Measurements from ENCODE around the gene OASL.

Gene OASL

DNA sequence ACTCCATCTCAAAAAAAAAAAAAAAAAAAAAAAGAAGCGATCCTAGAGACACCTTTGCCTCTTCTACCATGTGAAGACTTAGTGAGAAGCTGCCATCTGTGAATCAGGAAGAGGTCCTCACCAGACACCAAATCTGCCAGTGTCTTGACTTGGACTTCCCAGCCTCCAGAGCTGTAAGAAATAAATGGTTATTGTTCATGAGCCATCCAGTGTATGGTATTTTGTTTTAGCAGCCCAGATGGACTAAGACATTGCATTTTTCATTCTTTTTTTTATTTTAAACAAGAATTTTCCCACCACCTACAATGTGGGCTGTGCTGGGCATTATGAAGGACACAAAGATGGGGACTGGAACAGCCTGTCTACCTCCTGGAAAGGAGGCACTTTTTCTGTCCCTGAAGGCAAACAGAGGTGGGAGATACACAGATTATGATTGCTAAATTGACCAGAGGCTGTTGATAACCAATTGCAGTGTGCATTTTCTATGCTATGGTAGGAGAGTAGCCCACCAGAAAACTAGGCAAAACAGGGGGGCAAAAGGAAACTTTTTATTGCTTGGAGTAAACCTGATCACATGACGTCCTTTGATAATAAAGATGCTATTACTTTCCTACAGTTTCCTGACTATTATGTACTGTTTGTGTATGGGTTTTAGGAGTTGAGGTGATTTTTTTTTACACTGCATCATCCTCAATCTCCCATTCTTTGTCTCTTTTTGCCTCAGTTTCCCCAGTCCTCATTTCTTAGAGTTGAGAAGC is 20.0 kb downstream of the OASL start:
- no peak for FAIRE-seq
- no peak for DNase-seq (ENCODE audit: insufficient read length, low spot score)

DNA sequence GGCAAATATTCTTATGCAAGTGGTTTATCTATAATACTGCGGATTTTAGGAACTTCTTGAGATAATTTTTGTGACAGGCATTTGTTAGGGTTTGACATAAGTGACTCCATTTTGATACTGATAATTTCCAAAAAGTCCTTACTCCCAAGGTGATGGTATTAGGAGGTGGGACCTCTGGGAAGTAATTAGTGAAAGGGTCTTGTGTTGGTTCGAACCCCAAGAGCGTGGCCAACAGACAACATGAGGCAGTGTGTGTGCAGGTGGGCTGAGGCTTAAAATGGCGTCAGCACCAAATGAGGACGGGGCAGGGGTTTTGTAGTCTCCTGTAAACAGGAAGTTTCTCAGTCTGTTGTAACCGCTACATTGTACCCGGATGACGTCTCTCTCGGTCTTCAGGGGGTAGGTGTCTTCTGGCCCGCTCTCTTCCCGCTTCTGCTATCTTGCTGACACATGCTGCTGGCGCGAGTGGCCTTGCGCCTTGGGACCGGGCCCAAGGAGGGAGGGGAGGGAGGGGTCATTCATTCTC is 21.0 kb downstream of the OASL start:
- no peak for DNase-seq (ENCODE audit: insufficient read length, low spot score)
- no peak for FAIRE-seq

DNA sequence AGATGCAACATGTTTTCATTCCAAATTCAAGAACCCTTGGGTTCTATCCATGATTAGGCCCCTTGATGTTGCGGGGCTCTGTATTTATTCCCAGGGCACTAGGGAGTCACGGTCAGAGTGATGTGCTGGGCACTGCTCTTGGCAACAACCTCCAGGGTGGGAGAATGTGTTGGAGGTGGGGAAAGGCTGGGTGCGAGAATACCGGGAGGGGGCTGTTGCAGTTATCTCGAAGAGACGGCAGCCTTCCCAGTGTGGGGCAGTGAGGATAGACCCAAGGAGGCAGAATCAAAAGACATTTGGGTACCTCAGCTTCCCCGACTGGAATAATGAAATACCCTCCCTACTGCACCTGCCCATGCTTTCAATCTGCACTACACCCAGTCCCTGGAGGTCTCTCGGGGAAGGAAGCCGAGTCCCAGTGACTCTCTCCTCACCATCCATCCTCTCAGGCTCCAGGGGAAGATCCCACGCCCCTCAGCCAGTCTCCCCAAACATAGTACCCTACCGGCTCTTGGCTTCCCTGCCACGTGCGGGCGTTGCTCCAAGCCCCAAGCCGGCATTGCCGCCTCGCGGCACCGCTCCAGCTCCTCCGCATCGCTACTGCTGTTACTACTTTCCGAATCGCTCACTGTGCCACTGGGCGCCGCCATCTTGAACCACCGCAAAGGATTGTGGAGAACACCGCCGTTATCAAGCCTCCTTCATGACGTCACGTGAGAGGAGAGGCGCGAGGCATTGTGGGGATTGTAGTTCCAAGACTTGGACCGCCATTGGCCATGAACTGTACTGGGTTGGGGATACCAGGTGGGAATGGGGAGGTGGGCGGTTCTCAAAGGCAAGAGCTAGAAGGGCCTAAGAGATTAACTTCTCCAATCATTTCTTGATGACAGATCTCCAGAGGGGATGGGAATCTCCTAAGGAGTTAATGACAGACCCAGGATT is 22.9 kb downstream of the OASL start, which contains the start of gene C12orf43:
Gene C12orf43 (minus strand): TSS at position 663 of the 942 bp plus-strand sequence. CDS start 13 bp downstream, at position 650.
- peak; percentile 78 for DNase-seq (ENCODE audit: insufficient read length, low spot score)
- peak; percentile 98 for FAIRE-seq

DNA sequence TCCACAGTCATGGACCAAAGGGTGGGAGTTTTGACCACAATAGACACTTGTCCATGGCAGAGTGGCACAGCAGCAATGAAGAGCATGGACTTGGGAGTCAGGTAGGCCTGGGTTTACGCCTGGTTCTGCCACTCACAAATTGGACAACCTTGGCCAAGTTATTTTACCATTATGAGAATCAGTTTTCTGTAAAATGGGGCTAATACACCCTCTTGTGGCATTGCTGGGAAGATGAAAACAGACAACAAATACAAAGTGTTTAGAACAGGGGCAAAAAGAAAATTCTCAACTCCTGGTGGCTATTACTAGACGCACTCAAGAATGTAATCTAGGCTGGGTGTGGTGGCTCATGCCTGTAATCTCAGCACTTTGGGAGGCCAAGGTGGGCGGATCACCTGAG is 25.3 kb downstream of the OASL start:
- DNase-seq (ENCODE audit: insufficient read length, low spot score) (no peak), FAIRE-seq (no peak)

DNA sequence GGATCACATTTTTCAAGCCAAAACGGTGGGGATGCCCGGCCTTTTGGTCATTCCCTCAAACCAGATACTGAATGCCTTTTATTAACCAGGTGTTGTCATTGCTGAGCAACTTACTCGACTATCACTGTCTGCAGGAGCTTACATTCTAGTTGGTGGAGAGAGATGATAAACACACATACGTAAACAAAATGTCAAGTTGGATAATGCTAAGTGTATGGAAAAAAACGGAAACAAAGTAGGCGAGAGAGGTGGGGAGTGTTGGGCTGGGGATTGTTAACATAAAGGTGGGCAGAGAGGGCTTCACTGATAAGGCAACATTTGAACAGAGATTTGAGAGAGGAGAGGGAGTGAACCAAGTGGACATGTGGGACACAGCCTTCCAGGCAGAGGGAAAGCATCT is 27.2 kb downstream of the OASL start:
- no peak for FAIRE-seq
- DNase-seq (ENCODE audit: insufficient read length, low spot score) = no peak

DNA sequence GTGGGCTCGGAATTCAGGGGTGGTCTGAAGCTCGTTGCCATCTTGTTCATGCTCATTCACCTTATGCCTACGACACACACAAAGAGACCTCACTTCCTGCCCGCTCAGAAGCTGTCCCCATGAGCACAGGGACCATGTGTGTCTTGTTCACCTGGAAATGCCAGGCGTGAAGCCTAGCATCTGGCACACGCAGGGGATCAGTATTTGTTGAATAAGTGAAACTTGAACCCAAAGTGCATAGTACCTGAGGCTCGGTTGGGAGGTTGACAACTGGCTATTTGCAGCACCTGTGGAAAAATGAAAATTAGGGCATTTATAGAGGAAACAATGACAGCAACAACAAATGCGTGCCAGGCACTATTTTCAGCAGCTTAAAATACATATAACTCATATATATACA is 28.2 kb downstream of the OASL start:
- FAIRE-seq (no peak), DNase-seq (ENCODE audit: insufficient read length, low spot score) (no peak)

DNA sequence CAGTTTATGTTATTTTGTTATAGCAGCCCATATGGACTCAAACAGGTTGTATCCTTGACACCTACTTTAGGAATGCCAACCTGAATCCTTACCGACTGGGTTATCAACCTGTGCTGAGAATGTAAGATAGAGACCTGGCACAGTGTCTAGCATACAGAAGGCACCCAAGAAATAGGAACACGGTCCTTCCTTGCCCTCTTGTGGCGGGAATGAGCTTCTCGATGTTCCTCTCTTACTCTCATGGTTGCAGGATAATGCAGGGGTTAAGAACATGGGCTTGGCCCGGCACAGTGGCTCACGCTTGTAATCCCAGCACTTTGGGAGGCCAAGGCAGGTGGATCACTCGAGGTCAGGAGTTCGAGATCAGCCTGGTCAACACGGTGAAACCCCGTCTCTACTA is 29.3 kb downstream of the OASL start:
- DNase-seq (ENCODE audit: insufficient read length, low spot score) (no peak), FAIRE-seq (no peak)

DNA sequence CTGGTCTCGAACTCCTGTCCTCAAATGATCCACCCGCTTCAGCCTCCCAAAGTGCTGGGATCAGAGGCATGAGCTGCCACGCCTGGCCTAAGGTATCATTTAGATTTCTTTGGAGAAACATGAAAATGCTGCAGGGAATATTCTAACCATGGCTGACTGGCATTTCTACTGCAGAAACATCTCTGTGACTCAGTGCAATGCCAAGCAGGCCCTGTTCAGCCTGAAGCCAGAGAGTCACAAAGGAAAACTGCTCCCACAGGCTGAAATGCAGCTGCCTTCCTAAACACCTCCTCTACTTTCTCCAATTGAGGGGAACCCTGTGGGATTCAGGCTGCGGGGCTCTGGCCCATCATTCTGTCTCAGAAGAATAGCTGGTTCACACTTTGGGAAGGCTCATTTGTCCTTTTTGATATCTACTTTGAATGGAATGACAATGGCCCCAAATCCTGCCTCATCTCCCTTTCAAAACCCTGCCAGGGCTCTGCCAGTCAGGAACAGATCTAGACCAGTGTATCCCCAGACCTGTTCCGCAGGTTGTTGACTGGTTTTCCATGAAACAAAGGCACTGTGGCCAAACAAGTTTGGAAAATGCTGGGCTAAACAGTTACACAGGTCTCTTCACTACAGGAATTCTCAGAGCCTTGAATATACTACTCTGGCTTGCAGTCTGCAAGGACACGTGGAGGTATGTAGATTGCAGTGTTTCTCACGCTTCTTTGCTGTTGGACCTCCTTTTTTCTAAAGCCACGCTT is 30.5 kb downstream of the OASL start:
- FAIRE-seq (no peak), DNase-seq (ENCODE audit: insufficient read length, low spot score) (no peak)

DNA sequence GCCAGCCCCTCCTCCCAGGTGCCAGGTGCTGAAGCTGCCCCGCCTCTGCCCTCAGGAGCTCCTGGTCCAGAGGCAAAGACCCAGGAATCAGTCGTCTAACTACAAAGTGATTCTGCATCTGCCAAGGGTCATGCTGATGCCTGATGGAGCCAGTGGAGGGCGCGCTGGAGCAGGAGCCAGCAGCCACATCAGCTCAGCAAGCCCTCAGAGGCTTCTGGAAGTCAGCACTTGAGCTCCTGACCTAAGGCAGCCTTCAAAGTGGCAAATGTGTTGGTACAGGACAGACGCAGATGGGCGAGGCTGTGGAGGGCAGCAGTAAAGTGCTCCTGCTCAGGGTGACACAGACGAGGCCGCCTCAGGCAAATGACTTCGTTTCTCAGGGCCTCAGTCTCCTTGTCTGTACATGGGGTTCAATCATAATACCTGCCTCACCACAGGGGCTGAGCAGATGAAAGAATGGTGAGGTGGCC is 33.7 kb downstream of the OASL start:
- peak; percentile 51 for FAIRE-seq
- DNase-seq (ENCODE audit: insufficient read length, low spot score) = no peak

DNA sequence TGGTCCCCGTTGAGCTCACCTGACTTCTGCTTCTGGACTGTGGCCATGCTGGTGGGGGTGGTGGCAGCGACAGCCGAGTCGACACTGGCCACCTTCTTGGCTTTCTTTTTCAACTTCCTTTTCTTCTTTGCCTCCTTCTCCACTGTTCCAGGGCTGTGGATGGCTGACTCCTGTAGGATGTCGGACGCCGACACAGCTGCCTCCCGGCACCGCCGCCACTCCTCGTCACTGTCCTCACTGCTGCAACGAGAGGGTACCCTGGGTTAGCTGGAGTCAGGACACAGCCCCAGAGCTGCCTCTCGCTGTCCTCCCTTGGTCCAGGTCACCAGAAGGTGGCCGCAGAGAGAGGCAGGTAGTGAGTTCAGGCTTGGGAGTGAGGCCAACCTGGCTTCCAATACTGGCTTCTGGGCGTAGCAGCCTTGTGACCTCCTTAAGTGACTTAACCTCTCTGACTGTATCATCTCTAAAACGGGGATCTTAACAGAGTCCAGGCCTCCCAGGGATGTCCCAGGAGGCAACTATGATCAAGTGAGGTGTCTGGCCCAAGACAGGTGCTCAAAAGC is 34.7 kb downstream of the OASL start:
- DNase-seq (ENCODE audit: insufficient read length, low spot score) (no peak), FAIRE-seq (no peak)

DNA sequence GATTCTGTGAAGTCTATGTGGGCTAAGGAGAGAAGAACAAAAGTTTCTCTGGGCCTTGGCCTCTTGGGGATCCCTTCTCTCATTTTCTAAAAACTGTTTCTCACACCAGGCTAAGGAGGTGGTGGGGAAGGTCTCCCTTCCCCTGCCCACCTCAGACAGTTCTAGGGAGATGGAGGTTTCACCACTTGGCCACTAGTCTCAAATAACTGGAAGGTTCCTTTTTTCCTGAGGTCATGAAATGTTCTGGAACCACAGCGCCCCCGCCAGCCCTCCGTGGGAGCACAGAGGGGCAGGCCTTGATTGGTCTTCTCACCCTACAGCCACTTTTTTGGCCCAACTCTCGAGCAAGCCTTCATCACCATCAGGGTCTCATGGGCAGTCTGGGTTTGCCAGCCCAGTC is 35.4 kb downstream of the OASL start:
- FAIRE-seq (no peak), DNase-seq (ENCODE audit: insufficient read length, low spot score) (no peak)

DNA sequence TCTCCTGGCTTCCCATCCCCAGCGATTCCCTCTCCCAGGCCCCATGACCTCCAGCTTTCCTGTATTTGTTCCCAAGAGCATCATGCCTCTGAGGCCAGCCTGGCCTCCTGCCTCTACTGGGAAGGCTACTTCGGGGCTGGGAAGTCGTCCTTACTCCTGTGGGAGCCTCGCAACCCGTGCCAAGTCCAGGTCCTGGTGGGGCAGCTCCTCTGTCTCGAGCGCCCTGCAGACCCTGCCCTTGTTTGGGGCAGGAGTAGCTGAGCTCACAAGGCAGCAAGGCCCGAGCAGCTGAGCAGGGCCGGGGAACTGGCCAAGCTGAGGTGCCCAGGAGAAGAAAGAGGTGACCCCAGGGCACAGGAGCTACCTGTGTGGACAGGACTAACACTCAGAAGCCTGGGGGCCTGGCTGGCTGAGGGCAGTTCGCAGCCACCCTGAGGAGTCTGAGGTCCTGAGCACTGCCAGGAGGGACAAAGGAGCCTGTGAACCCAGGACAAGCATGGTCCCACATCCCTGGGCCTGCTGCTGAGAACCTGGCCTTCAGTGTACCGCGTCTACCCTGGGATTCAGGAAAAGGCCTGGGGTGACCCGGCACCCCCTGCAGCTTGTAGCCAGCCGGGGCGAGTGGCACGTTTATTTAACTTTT is 37.1 kb downstream of the OASL start:
- DNase-seq (ENCODE audit: insufficient read length, low spot score) (no peak), FAIRE-seq (no peak)

DNA sequence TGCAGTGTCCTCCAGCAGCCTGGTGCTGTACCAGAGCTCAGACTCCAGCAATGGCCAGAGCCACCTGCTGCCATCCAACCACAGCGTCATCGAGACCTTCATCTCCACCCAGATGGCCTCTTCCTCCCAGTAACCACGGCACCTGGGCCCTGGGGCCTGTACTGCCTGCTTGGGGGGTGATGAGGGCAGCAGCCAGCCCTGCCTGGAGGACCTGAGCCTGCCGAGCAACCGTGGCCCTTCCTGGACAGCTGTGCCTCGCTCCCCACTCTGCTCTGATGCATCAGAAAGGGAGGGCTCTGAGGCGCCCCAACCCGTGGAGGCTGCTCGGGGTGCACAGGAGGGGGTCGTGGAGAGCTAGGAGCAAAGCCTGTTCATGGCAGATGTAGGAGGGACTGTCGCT is 38.0 kb downstream of the OASL start:
- FAIRE-seq = no peak
- no peak for DNase-seq (ENCODE audit: insufficient read length, low spot score)

DNA sequence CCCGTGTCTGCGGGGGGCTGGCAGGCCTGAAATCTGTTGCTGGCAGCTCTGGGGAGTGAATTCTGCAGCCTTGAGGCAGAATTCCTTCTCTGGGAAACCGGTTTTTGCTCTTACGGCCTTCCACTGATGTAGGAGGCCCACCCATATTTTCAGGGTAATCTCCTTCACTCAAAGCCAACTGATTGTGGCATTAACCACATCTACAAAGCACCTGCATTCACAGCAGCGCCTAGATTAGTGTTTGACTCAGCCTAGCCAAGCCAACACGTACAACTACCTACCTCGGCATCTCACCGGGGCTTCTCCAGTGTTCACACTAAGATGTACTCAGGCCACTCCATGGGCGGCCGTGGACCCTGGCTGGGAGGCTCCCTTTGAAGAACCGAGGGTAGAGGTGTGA is 38.5 kb downstream of the OASL start:
- FAIRE-seq = no peak

DNA sequence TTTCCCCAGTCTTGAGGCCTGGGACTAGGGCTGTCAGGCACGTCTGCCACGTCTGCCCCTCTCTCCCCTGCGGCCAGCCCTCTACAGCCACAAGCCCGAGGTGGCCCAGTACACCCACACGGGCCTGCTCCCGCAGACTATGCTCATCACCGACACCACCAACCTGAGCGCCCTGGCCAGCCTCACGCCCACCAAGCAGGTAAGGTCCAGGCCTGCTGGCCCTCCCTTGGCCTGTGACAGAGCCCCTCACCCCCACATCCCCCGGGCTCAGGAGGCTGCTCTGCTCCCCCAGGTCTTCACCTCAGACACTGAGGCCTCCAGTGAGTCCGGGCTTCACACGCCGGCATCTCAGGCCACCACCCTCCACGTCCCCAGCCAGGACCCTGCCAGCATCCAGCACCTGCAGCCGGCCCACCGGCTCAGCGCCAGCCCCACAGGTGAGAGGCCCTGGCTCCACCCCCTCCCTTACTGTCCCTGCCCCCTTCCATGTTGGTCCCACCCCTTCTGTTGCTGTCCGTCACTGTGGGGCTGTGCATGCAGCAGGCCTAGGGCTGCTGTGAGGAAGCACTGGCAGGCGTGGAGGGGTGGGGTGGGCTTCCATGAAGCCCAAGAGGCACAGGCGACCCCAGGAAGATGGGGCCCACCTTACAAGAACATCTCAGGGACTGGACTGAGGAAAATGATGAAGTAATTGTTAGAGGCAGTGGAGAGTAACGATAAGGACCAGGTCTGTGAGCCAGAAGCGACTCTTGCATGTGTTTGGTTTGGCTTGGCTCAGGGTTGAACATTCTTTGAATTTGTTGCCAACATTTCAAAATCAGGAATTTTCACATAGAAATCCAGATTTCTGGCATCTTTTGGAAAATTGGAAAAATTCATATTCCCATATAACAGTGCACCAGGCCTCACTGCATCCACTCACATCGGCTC is 39.6 kb downstream of the OASL start:
- FAIRE-seq = no peak
- no peak for DNase-seq (ENCODE audit: insufficient read length, low spot score)

More for the DNA sequence above, 38.5 kb downstream of the OASL start:
- DNase-seq (ENCODE audit: insufficient read length, low spot score) = no peak

DNA sequence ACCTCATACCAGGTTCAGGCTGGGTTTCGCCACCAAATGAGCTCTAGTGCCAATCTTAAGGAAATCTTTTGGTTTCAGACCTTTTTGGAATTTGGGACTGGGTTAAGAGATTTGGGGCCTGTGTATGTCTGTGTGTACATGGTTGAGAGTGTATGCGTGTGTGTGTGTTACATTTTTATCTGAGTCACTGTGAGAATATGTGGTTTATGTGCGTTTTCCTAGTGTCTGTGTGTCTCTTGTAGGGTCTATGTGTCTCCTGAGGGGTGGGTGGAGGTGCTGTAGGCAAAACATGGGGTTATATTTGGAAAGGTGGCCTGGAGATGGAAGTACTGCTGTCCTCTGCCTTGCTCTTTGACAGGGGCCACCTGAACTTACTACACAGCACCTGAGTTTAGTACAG is 40.6 kb downstream of the OASL start:
- FAIRE-seq (no peak), DNase-seq (ENCODE audit: insufficient read length, low spot score) (no peak)

DNA sequence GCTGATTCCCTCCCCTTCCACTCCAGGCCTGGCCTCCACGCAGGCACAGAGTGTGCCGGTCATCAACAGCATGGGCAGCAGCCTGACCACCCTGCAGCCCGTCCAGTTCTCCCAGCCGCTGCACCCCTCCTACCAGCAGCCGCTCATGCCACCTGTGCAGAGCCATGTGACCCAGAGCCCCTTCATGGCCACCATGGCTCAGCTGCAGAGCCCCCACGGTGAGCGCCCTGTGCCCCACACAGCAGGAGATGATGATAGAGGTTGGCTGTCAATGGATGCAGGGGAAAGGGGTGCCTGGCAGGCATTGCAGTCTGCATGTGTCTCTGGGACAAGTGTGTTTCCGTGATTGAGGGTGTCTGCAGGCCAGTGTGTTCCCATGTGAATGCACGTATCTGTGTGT is 41.6 kb downstream of the OASL start:
- FAIRE-seq = no peak

DNA sequence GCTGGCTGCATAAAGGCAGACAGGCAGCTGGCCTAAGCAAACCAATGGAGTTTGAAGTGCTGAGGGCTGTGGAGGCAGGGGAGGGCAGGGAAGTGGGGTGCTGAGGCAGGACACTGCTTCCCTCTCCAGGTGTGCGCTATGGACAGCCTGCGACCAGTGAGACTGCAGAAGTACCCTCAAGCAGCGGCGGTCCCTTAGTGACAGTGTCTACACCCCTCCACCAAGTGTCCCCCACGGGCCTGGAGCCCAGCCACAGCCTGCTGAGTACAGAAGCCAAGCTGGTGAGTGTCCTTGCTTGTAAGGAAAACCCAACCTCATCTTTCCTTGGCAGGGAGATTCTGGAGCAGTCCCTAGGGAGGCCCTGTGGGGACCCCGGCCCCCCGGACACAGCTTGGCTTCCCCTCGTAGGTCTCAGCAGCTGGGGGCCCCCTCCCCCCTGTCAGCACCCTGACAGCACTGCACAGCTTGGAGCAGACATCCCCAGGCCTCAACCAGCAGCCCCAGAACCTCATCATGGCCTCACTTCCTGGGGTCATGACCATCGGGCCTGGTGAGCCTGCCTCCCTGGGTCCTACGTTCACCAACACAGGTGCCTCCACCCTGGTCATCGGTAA is 42.8 kb downstream of the OASL start:
- FAIRE-seq = no peak
- DNase-seq (ENCODE audit: insufficient read length, low spot score) = no peak

More for the DNA sequence above, 41.6 kb downstream of the OASL start:
- DNase-seq (ENCODE audit: insufficient read length, low spot score) = no peak

All from GM19239 (cell line).